Measurements from ENCODE around the gene KBTBD12.

The KBTBD12 gene

GRCh38 chr3:127953091-127954035, 38.3 kb downstream of the KBTBD12 start:
- no peak for DNase-seq (ENCODE audit: low spot score)

DNA sequence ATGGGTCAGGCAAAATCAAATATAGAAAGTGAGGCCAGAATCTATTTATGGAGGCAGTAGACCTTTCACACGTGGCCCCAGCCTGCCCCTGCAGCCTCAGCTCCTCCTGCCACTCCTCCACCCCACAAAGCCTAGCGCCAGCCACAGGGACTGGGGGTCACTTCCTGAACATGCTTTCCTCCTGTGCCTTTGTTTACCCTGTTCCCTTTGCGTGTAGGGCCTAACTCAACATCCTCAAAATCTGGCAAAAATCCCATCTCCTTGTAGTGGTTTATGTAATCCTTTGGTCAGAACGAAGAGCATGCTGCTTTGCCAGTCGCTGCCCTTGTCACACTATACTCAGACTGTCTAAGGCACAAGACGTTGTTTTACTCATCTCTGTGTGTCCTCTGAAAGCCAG, 39.6 kb downstream of the KBTBD12 start:
- DNase-seq (ENCODE audit: low spot score) = no peak

DNA sequence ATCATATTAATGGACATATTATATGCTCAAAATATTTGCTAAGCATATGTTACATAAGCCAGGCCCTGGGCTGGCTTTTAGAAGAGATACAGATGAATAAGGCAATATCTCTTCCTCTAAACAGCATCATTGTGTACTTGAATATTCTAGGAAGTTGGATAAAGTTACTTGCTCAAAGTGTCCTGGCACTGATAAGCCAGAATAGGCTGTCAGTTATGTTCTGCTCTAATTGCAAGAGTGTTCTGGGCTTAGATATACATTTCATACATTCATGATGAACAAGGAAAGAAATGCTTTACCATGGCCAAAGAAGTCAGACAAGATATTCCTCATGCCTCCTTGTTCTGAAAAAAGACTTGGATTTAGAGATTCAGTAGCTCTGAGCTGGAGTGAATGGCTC, 40.7 kb downstream of the KBTBD12 start:
- DNase-seq (ENCODE audit: low spot score) = no peak

GRCh38 chr3:127959041-127959440, 44.0 kb downstream of the KBTBD12 start:
- no peak for DNase-seq (ENCODE audit: low spot score)

DNA sequence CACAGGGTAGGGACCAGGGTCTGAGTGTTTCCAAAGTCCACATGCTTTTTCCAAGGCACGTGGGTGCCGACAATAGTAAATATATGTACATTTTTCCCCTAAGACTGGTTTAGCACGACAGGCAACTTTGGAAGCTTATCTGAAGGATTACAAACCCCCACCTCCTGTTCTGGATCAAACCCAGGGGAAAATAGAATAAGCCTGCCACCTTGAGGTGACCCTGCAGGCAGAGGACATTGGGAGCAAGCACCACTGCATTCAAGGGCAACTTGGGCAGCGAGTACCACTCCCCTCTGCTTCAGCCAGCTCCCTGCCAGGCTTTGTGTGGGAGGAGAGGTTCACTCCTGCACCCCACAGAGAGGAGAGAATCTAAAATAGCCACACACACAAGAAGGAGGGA, 44.8 kb downstream of the KBTBD12 start:
- peak; percentile 57 for DNase-seq (ENCODE audit: low spot score)

- DNase-seq (ENCODE audit: low spot score) = no peak
Observed at GRCh38 chr3:127960421-127960965, 45.5 kb downstream of the KBTBD12 start.

DNA sequence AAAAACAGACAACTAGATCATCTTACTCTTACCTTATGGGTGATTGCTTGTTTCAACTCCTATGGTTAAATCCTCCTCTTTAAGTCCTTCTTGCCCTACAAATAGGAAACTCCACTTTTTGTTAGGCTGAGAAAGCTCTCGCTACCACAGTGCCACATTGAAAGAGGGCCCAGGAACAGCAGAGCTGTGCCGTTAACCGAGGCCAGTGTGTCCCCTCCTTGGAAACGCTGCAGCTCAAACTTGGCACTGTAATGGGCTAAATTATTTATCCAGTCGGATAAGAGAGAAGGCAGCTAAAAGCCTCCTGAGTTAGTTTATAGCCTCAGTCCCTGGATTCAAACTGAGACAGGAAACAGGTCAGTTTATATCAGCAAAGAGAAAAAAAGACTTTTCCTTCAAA, 46.1 kb downstream of the KBTBD12 start:
- DNase-seq (ENCODE audit: low spot score) = no peak

DNA sequence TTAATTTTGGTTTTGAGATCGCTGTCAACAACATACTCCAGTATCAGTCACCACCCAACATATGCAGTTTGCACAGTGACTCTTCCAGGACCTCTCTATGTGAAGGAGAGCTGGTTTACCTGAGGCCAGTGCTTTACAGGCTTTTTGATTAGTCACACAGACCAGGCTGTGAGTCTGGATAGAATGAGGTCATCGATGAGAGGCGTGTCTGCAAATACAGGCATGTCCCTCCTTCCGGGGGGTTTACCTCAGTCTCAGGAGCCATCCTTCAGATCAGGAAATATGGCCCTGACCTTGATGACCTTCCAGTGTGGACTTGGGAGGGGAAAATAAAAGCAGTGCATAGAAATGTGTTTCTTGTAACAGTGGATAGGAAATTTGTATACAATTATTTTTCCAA, 46.9 kb downstream of the KBTBD12 start:
- no peak for DNase-seq (ENCODE audit: low spot score)

DNA sequence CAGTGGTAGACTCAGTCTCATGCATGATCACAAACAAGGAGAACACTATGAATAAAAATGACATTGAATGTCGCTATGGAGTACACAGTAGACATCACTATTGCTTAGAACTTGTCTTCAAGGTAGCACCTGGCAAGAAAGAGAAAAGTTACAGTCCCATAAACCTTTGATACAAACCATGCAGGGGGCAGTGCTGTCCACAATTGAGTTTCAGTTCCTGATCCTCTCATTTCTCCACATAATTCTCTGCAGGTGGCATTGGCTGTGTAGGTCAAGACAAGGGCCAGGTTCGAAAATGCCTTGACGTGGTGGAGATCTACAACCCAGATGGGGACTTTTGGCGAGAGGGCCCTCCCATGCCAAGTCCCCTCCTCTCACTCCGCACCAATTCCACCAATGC, 47.9 kb downstream of the KBTBD12 start:
- no peak for DNase-seq (ENCODE audit: low spot score)

DNA sequence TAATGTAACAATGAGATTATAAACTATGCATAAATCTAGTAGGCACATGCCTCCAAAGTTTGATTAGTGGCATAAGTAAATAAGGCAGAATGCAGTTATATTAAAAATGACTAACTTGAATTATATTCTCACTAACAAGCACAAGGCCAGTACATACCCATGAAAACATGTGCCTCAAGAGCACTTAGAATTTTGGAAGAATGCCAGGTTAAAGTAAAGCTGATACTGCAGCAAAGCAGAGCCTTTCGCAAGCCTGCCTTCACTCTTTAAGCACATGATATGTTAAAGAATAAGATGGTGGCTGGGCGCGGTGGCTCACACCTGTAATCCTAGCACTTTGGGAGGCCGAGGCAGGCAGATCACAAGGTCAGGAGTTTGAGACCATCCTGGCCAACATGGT, 49.0 kb downstream of the KBTBD12 start:
- DNase-seq (ENCODE audit: low spot score) = no peak

- no peak for DNase-seq (ENCODE audit: low spot score)
Observed at GRCh38 chr3:127964816-127965215, 49.8 kb downstream of the KBTBD12 start.

GRCh38 chr3:127967316-127967715, 52.3 kb downstream of the KBTBD12 start:
- no peak for DNase-seq (ENCODE audit: low spot score)

- no peak for DNase-seq (ENCODE audit: low spot score)
Observed at GRCh38 chr3:127970966-127971592, 56.0 kb downstream of the KBTBD12 start.

- no peak for DNase-seq (ENCODE audit: low spot score)
Observed at GRCh38 chr3:127974226-127974625, 59.2 kb downstream of the KBTBD12 start.

DNA sequence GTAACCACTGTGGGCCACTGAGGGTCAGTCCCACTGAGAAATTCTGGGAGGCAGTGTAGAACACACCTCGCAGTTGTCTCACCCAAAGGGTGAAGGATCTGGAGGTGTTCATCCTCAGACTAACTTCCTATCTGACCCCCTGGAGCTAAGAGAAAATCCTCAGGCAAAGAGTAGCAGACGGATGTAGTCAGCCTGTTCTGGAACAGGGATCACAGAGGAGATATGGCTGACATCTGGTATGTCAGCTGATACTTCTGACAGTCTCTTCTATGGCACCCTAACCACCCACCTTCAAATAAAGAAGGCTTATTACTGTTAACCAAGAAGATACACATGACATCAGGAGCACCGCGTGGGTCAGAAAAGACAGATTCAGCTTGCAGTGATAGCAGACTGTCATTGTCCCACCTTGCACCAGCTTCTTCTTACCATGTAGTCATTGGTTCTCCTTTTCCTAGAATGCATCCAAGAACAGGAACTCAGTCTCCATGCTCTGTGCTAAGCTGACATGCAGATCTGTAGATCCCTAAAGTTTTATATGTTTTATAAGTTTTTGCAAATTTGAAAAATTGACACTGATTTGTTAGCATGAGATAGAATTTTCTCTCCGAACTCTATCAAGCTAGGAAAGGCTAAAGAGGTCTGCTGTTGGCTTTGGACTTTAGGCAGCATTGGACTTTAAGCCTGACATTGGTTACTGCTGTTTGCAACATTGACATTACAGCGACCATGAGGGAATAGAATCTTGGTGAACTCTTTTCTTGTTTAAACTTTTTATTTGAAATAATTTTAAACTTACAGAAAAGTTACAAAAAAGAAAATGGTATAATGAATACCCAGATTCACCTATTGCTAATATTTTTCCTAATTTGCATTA, 60.4 kb downstream of the KBTBD12 start:
- DNase-seq (ENCODE audit: low spot score) = no peak

GRCh38 chr3:127978636-127979035, 63.6 kb downstream of the KBTBD12 start:
- DNase-seq (ENCODE audit: low spot score) = no peak

- no peak for DNase-seq (ENCODE audit: low spot score)
Observed at GRCh38 chr3:127979473-127979872, 64.4 kb downstream of the KBTBD12 start.

- no peak for DNase-seq (ENCODE audit: low spot score)
Observed at GRCh38 chr3:127981097-127981496, 66.1 kb downstream of the KBTBD12 start.

- no peak for DNase-seq (ENCODE audit: low spot score)
Observed at GRCh38 chr3:127982155-127982554, 67.1 kb downstream of the KBTBD12 start.

DNA sequence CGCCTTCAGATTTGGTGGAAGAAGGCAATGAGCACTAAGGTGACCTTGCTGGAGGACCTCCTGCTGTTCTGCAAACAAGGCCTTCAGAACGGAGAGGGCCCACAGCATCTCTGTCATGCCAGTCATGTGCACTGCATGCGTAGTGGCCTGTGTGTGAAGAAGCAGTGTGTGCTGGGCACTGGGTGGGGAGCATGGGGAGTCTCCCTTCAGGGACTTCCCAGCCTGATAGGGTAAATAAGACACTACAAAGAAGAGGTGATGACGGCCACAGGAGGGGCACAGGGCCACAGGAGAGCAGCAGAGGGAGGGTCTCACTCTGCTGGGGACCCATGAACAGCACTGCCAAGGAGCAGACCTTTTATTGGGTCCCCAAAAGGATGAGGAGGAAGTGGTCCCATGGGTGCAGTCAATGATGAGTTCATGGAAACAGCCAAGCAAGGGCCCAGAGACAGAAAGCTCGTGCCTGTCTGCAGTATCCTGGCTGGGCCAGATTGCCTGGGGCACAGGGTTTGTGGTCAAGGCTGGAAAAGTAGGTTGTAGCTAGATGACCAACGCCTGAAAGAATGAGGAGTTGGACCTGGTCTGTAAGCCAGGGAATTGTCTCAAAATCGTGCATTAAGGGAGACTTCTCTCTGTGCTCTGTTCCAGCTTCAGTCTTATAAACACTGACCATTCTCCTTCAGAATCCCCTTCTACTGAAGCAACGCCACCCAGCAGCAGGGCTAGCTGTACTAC, 69.4 kb downstream of the KBTBD12 start:
- no peak for DNase-seq (ENCODE audit: low spot score)

DNA sequence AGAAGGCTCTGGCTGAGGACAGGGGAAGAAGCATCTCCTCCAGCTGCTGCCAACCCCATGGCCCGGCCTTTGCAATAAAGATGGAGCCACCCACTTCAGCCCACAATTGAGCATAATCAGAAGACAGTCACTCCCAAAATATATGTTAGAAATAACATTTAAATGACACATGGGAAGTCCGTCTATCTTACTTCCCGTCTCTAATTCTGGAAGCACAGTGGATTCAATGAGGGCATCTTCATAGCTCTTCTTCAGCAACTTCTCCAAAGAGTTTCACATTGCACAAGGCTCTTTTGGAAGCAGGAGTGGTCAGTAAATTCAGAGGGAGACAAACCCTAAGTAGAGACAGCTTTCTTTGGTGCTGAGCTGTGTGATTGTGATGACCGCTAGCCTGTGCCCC, 70.2 kb downstream of the KBTBD12 start:
- DNase-seq (ENCODE audit: low spot score) = no peak
